Upper lobe of left lung (tissue), 6 donors: ENCODE data around the gene ZCWPW2. TPM values are rescaled to one million over a fixed set of nuclear protein-coding genes. Genes with fewer than 3 reads are reported as not detected.

Experiments used
- ATAC-seq, 2 donors: fragments of 200-7000 bp; cut with Tn5 transposase; one replicate each; pipeline ENCODE4 v1.9.1; 2022; ENCODE audit warnings: mild to moderate bottlenecking in 2 of 2, moderate library complexity in 2 of 2; ENCODE audit not compliant: low FRiP score in 2 of 2
- DNase-seq, 2 donors: peaks; one replicate each; pipeline ENCODE4 v3.0.0-alpha.2; 2019 to 2020
- H3K27ac ChIP-seq, 4 donors: fragments of 200-600 bp; sonication (generic); one replicate each; pipeline ENCODE4 v1.5.1; 2016 to 2019
- H3K27me3 ChIP-seq, 4 donors: fragments of 200-600 bp; sonication (generic); one replicate each; pipeline ENCODE4 v1.5.1; 2017 to 2019
- H3K36me3 ChIP-seq, 4 donors: fragments of 200-600 bp; sonication (generic); one replicate each; pipeline ENCODE4 v1.5.1; 2016 to 2019
- H3K4me1 ChIP-seq, 4 donors: fragments of 200-600 bp; sonication (generic); one replicate each; pipeline ENCODE4 v1.5.1; 2018 to 2019
- H3K4me3 ChIP-seq, 4 donors: fragments of 200-600 bp; sonication (generic); one replicate each; pipeline ENCODE4 v1.5.1; 2017 to 2019; ENCODE audit warnings: mild to moderate bottlenecking in 2 of 4, moderate library complexity in 1 of 4
- H3K9me3 ChIP-seq, 4 donors: fragments of 200-600 bp; sonication (generic); one replicate each; pipeline ENCODE4 v1.5.1; 2018 to 2019
- EP300 ChIP-seq, 4 donors: sonication (generic); formaldehyde crosslinking; IDR thresholded peaks; one replicate each; pipeline ENCODE4 v1.5.1; 2017; ENCODE audit warnings: antibody characterized with exemption in 4 of 4, control low read depth in 2 of 4
- POLR2A ChIP-seq, 4 donors: fragments of 450-650 bp; IDR thresholded peaks; one replicate each; pipeline ENCODE4 v1.5.1; 2016 to 2017; ENCODE audit warnings: antibody characterized with exemption in 4 of 4, mild to moderate bottlenecking in 2 of 4
- POLR2AphosphoS5 ChIP-seq, 2 donors: sonication (generic); formaldehyde crosslinking; IDR thresholded peaks; one replicate each; pipeline ENCODE4 v1.5.1; 2017; ENCODE audit warnings: antibody characterized with exemption in 2 of 2
- WGBS, 2 donors: methylation state at CpG; one replicate each; pipeline ENCODE4 v1.1.5; 2017 to 2018; 5-methylcytosine and 5-hydroxymethylcytosine counted together
- total RNA-seq, 6 donors: library from RNA; depleted of rRNA in 4 of 6; stranded (reverse); fragments of >200 nt in 4 of 6; gene quantifications; one replicate each; pipeline versions ENCODE4 v1.1.0 to v1.2.1, GENCODE V29; 2016 to 2021
- TF ChIP-seq, protein P1 (sequence below), 6 experiments: fragments of 450-650 bp in 4 of 6; fragments of 200-600 bp in 2 of 6; sonication (generic) in 2 of 6; IDR thresholded peaks; one replicate each; pipeline ENCODE4 v1.5.1; 2016 to 2019; ENCODE audit warnings: antibody characterized with exemption in 6 of 6
- donor health status: DM: no; HTN: no; CAD: no; lungs with moderate emphysema.
- donor health status: DM: no; HTN: yes; CAD: no; lungs with severe emphysema.

Gene ZCWPW2
- total RNA-seq, 6 donors from 2014 or later = 0.46 to 1.2 (median 0.89) TPM; not detected in 1

DNA sequence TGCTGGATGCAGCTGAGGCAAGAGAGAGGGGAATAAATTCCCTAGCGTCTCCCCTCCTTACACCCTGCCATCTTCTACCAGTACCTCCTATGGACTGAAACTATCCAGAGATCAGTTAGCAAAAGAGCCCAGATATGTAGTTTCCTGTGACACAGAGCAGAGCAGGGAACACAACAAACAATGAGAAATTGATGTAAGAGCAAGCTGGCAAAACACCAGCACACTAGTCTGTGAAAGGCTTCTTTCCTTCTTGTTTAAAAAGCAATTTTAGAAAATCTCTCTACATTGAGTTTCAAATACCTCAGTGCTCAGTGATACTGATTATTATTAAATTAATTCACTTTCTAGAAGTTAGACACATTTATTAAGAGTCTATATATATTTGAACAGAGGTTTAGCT is 215.7 kb downstream of the ZCWPW2 start:
- peaks cover 0 to 3% (median 0%) of the 10 kb centered on the region in 4 donors for H3K9me3 ChIP-seq
- 87 to 100% methylated on average over 1 of the region's 1 CpG for whole genome bisulfite sequencing, 2 donors
- no peak overlapping the region for H3K4me3 ChIP-seq
- H3K36me3 ChIP-seq = no peaks in the 10 kb centered on the region
- H3K4me1 ChIP-seq = no peaks in the 10 kb centered on the region
- no peaks in the 10 kb centered on the region for H3K27me3 ChIP-seq
- H3K27ac ChIP-seq = no peak overlapping the region
- TF ChIP-seq POLR2AphosphoS5 (IDR thresholded peaks at IDR 0.05) (no peak), POLR2A (IDR thresholded peaks at IDR 0.05) (no peak), EP300 (IDR thresholded peaks at IDR 0.05) (no peak)
- TF ChIP-seq, protein P1, sequence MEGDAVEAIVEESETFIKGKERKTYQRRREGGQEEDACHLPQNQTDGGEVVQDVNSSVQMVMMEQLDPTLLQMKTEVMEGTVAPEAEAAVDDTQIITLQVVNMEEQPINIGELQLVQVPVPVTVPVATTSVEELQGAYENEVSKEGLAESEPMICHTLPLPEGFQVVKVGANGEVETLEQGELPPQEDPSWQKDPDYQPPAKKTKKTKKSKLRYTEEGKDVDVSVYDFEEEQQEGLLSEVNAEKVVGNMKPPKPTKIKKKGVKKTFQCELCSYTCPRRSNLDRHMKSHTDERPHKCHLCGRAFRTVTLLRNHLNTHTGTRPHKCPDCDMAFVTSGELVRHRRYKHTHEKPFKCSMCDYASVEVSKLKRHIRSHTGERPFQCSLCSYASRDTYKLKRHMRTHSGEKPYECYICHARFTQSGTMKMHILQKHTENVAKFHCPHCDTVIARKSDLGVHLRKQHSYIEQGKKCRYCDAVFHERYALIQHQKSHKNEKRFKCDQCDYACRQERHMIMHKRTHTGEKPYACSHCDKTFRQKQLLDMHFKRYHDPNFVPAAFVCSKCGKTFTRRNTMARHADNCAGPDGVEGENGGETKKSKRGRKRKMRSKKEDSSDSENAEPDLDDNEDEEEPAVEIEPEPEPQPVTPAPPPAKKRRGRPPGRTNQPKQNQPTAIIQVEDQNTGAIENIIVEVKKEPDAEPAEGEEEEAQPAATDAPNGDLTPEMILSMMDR (IDR thresholded peaks at IDR 0.05) = no peak
- ATAC-seq (no peak), DNase-seq (no peak)

GRCh38 chr3:28569357-28569756 is 220.8 kb downstream of the ZCWPW2 start:
- WGBS, 2 donors = 70 to 81% methylated on average over 3 of the region's 3 CpGs
- DNase-seq (no peak), ATAC-seq (no peak)
- Histone ChIP-seq H3K27ac (no peak overlapping the region), H3K36me3 (no peaks in the 10 kb centered on the region), H3K9me3 (peaks cover 0 to 3% (median 0%) of the 10 kb centered on the region in 4 donors), H3K27me3 (no peaks in the 10 kb centered on the region), H3K4me1 (no peaks in the 10 kb centered on the region), H3K4me3 (no peak overlapping the region)
- TF ChIP-seq, protein P1 (IDR thresholded peaks at IDR 0.05) = no peak
- TF ChIP-seq POLR2AphosphoS5 (IDR thresholded peaks at IDR 0.05) (no peak), EP300 (IDR thresholded peaks at IDR 0.05) (no peak), POLR2A (IDR thresholded peaks at IDR 0.05) (no peak)

- DNase-seq (no peak), ATAC-seq (no peak)
- Histone ChIP-seq H3K27ac (no peak overlapping the region), H3K4me1 (peaks cover 12 to 21% (median 14%) of the 10 kb centered on the region in 4 donors), H3K27me3 (peaks cover 0 to 24% (median 10%) of the 10 kb centered on the region in 4 donors), H3K4me3 (no peak overlapping the region), H3K36me3 (no peaks in the 10 kb centered on the region), H3K9me3 (no peaks in the 10 kb centered on the region)
- 77 to 79% methylated on average over 5 of the region's 5 CpGs for WGBS, 2 donors
- TF ChIP-seq EP300 (IDR thresholded peaks at IDR 0.05) = no peak
Observed at GRCh38 chr3:28574036-28574435, 225.5 kb downstream of the ZCWPW2 start.

DNA sequence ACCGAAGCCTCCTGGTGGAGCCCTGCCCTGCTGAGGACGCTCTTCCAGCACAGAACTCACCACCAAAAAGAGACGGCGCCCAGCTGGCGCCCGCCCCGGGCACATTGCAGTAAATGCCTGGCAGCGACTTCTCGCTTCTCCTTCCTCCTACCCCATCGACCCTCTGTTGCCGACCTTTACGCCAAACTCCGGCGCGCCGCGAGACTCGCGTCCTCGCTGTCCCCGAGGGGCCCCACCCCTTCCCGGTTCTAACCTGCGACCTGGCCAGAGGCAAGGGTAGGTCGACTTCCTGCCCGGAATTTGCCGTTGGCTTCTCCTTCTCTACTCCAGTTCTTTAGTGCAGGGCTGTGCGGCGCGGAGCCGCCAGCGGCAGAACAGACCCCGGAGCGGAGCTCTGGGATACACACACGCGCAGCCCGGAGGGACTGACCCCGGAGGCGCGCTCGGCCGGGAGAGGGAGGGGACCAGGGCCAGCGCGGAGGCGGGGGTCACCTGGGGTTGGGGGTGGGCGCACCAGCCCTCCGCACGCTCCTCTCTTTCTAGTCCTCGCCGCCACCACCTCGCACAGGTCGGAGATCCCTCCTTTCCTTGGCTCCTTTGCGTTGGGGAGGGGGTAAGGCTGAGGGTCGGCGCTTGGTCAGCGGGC is 226.7 kb downstream of the ZCWPW2 start:
- H3K4me1 ChIP-seq = peaks cover 12 to 21% (median 14%) of the 10 kb centered on the region in 4 donors
- TF ChIP-seq EP300 (IDR thresholded peaks at IDR 0.05) (no peak), POLR2A (IDR thresholded peaks at IDR 0.05) (no peak)
- H3K27ac ChIP-seq = no peak overlapping the region
- H3K27me3 ChIP-seq = peaks cover 0 to 24% (median 10%) of the 10 kb centered on the region in 4 donors
- H3K36me3 ChIP-seq = no peaks in the 10 kb centered on the region
- DNase-seq = peak; percentile 23 to 84
- peak overlapping the region; percentile 21 to 54 (median 47) for H3K4me3 ChIP-seq
- no peaks in the 10 kb centered on the region for H3K9me3 ChIP-seq
- ATAC-seq = peak; percentile 55
- 2 to 4% methylated on average over 22 to 55 of the region's 55 CpGs for WGBS, 2 donors

Other genes starting within 250 kb of the ZCWPW2 start
- 10 to 100 TPM in 4 of 6 donors, 1 to 10 TPM in 2; 4.6 to 20.7 (median 14.1) TPM for gene CMC1, start 107.1 kb upstream of the ZCWPW2 start, total RNA-seq
- gene AZI2, start 103 bp downstream of the ZCWPW2 start, total RNA-seq = 100 to 1,000 TPM in 1 of 6 donors, 10 to 100 TPM in 5; 48.2 to 101 (median 70.7) TPM